SK-N-SH (cell line): ENCODE measurements around the gene PDGFRA. TPM values are rescaled to one million over a fixed set of nuclear protein-coding genes. Genes with fewer than 3 reads are reported as not detected.
A peak's percentile ranks its signal among the peaks of the same experiment; 100 is the strongest.

Experiments
- CTCF ChIA-PET: fragments of 300-600, 350-600 bp; formaldehyde crosslinking; extraction: SDS; loops from one replicate; lab custom pipeline; 2021; lab: Yijun Ruan, JAX
- POLR2A ChIA-PET: fragments of 350-600 bp; sonication (Branson Sonifier 250); formaldehyde crosslinking; extraction: SDS; loops from one replicate; lab custom pipeline; 2020; ENCODE audit warnings: antibody characterized with exemption, inconsistent platforms; lab: Yijun Ruan, JAX
- DNase-seq: peaks from one replicate; pipeline ENCODE4 v3.0.0; 2012
- H2AFZ ChIP-seq: fragments of 200-600 bp; sonication (generic); 2 replicates; pipeline ENCODE4 v1.8.1; 2016; ENCODE audit warnings: antibody characterized with exemption, mild to moderate bottlenecking, low read depth
- H3F3A ChIP-seq: fragments of 200-600 bp; sonication (generic); replicated peaks from 2 replicates; pipeline ENCODE3; 2016; ENCODE audit warnings: antibody characterized with exemption, mild to moderate bottlenecking; ENCODE audit not compliant: insufficient read depth
- H3K27ac ChIP-seq, 2 experiments: fragments of 200-500 bp in 1 of 2; fragments of 200-600 bp in 1 of 2; sonication (Bioruptor generic) in 1 of 2; sonication (generic), shearing (Covaris generic) in 1 of 2; 2 replicates each; pipeline versions ENCODE4 v1.5.1 to v1.6.1; 2014 to 2016; ENCODE audit warnings: low read depth in 2 of 2, inconsistent platforms in 1 of 2, low read length in 1 of 2, mild to moderate bottlenecking in 1 of 2, mixed read lengths in 1 of 2
- H3K27me3 ChIP-seq: fragments of 200-600 bp; sonication (generic), shearing (Covaris generic); 2 replicates; pipeline ENCODE4 v1.6.1; 2016; ENCODE audit warnings: mixed run types; ENCODE audit not compliant: insufficient read depth
- H3K36me3 ChIP-seq, 2 experiments: fragments of 200-500 bp in 1 of 2; fragments of 200-600 bp in 1 of 2; sonication (Bioruptor generic) in 1 of 2; sonication (generic) in 1 of 2; replicated peaks in 1 of 2; 2 replicates each; pipeline versions ENCODE3 to v1.5.1; 2014 to 2016; ENCODE audit warnings: low read length in 1 of 2, mild to moderate bottlenecking in 1 of 2; ENCODE audit not compliant: insufficient read depth in 2 of 2, control insufficient read depth in 1 of 2
- H3K4me1 ChIP-seq, 2 experiments: fragments of 200-500 bp in 1 of 2; fragments of 200-600 bp in 1 of 2; sonication (Bioruptor generic) in 1 of 2; sonication (generic), shearing (Covaris generic) in 1 of 2; 2 replicates each; pipeline versions ENCODE4 v1.5.1 to v1.6.1; 2014 to 2016; ENCODE audit warnings: low read depth in 1 of 2, low read length in 1 of 2, mixed run types in 1 of 2; ENCODE audit not compliant: insufficient read depth in 2 of 2, control insufficient read depth in 1 of 2
- H3K4me2 ChIP-seq: fragments of 200-600 bp; sonication (generic), shearing (Covaris generic); 2 replicates; pipeline ENCODE4 v1.6.1; 2017; ENCODE audit warnings: mixed run types
- H3K4me3 ChIP-seq, 2 experiments: fragments of 200-500 bp in 1 of 2; fragments of 200-600 bp in 1 of 2; sonication (Bioruptor generic) in 1 of 2; sonication (generic), shearing (Covaris generic) in 1 of 2; 2 replicates each; pipeline versions ENCODE4 v1.5.1 to v1.8.1; 2014 to 2016; ENCODE audit warnings: low read depth in 2 of 2, inconsistent platforms in 1 of 2, low read length in 1 of 2, mild to moderate bottlenecking in 1 of 2, mixed read lengths in 1 of 2, moderate library complexity in 1 of 2
- H3K79me2 ChIP-seq: fragments of 200-600 bp; sonication (generic); 2 replicates; pipeline ENCODE4 v1.8.1; 2017; ENCODE audit warnings: mild to moderate bottlenecking; ENCODE audit not compliant: insufficient read depth
- H3K9ac ChIP-seq: fragments of 200-600 bp; sonication (generic); 2 replicates; pipeline ENCODE4 v1.6.1; 2017; ENCODE audit warnings: mixed run types
- H3K9me2 ChIP-seq: fragments of 200-600 bp; sonication (generic); 2 replicates; pipeline ENCODE4 v1.6.1; 2017; ENCODE audit warnings: mixed run types
- H3K9me3 ChIP-seq: fragments of 200-600 bp; sonication (generic); 2 replicates; pipeline ENCODE4 v1.6.1; 2017; ENCODE audit warnings: mixed run types, mild to moderate bottlenecking, moderate library complexity
- H4K20me1 ChIP-seq: fragments of 200-600 bp; sonication (generic); 2 replicates; pipeline ENCODE4 v1.6.1; 2017; ENCODE audit warnings: mild to moderate bottlenecking, mixed run types; ENCODE audit not compliant: insufficient read depth
- CHD2 ChIP-seq: fragments of 150-350 bp; IDR thresholded peaks from 2 replicates; pipeline ENCODE4 v1.6.1; 2018; ENCODE audit warnings: low read length; ENCODE audit not compliant: partially characterized antibody
- CTCF ChIP-seq: fragments of 200-600 bp; sonication (generic); IDR thresholded peaks from 2 replicates; pipeline ENCODE4 v1.6.1; 2017; ENCODE audit warnings: antibody characterized with exemption, mild to moderate bottlenecking, moderate library complexity
- EP300 ChIP-seq, 2 experiments: IDR thresholded peaks; 2 replicates each; pipeline versions ENCODE4 v1.4.0 to v1.6.1; 2012; ENCODE audit warnings: borderline replicate concordance in 1 of 2, low read depth in 1 of 2, low read length in 1 of 2
- EZH2phosphoT487 ChIP-seq: fragments of 200-600 bp; sonication (generic); IDR thresholded peaks from 2 replicates; pipeline ENCODE4 v1.6.1; 2017; ENCODE audit warnings: low read depth, mixed run types, mild to moderate bottlenecking, antibody characterized with exemption, moderate library complexity, borderline replicate concordance
- FOXJ3 ChIP-seq: sonication (generic); formaldehyde crosslinking; IDR thresholded peaks from 2 replicates; pipeline ENCODE4 v1.5.1; 2020; ENCODE audit warnings: mild to moderate bottlenecking, missing genetic modification reagents
- GABPA ChIP-seq: IDR thresholded peaks from 2 replicates; pipeline ENCODE4 v1.4.0; 2012; ENCODE audit warnings: low read depth, mild to moderate bottlenecking
- JUND ChIP-seq: IDR thresholded peaks from 2 replicates; pipeline ENCODE4 v1.4.0; 2012
- MAX ChIP-seq: IDR thresholded peaks from 2 replicates; pipeline ENCODE4 v1.4.0; 2012; ENCODE audit warnings: low read depth
- MEF2A ChIP-seq: IDR thresholded peaks from 2 replicates; pipeline ENCODE4 v1.4.0; 2012; ENCODE audit warnings: low read depth, borderline replicate concordance
- NFIC ChIP-seq: IDR thresholded peaks from 2 replicates; pipeline ENCODE4 v1.4.0; 2012; ENCODE audit warnings: borderline replicate concordance
- RAD21 ChIP-seq: IDR thresholded peaks from 2 replicates; pipeline ENCODE4 v1.6.1; 2012; ENCODE audit warnings: mild to moderate bottlenecking, low read length
- REST ChIP-seq: IDR thresholded peaks from 2 replicates; pipeline ENCODE4 v1.6.1; 2012; ENCODE audit warnings: mild to moderate bottlenecking, low read depth, low read length, moderate library complexity
- TCF12 ChIP-seq: IDR thresholded peaks from 2 replicates; pipeline ENCODE4 v1.4.0; 2012
- TEAD4 ChIP-seq: IDR thresholded peaks from 2 replicates; pipeline ENCODE4 v1.4.0; 2012; ENCODE audit warnings: mild to moderate bottlenecking, borderline replicate concordance; ENCODE audit not compliant: insufficient read depth
- USF1 ChIP-seq: IDR thresholded peaks from 2 replicates; pipeline ENCODE4 v1.4.0; 2012; ENCODE audit warnings: low read depth, borderline replicate concordance
- YY1 ChIP-seq: IDR thresholded peaks from 2 replicates; pipeline ENCODE4 v1.4.0; 2012; ENCODE audit warnings: low read depth, mild to moderate bottlenecking
- WGBS: methylation state at CpG from one replicate; pipeline ENCODE4 v1.1.6; 2017; ENCODE audit warnings: low lambda C conversion rate; 5-methylcytosine and 5-hydroxymethylcytosine counted together
- polyA plus RNA-seq, 3 experiments: library from polyadenylated mRNA; depleted of rRNA; stranded (reverse); fragments of >200 nt; gene quantifications; 2 replicates each; pipeline ENCODE4 v1.2.3, GENCODE V29; 2012

PDGFRA gene
- polyA plus RNA-seq, 1 of the 3 experiments (the other 2 are of a cell fraction), result 25.3 TPM

- H2AFZ ChIP-seq, result no peak overlapping the region
- no peaks in the 10 kb centered on the region for H3K27me3 ChIP-seq
- TF ChIP-seq REST (no peak), USF1 (no peak), GABPA (no peak), YY1 (no peak), TCF12 (no peak), EZH2phosphoT487 (no peak), CTCF (no peak), JUND (no peak), NFIC (no peak), MEF2A (no peak)
- H3K27ac ChIP-seq, result no peak overlapping the region
- H3K36me3 ChIP-seq, result no peaks in the 10 kb centered on the region
- H3K9ac ChIP-seq, result no peak overlapping the region
- peak; percentile 33 for DNase-seq
- ChIA-PET CTCF (interaction anchor here (1.0 kb wide), 1 partner anchor 50 kb away, joined by 3 read pairs; no protein-coding TSS in a partner anchor), POLR2A (no interaction called here)
- no peaks in the 10 kb centered on the region for H3K9me2 ChIP-seq
- no peaks in the 10 kb centered on the region for H3K79me2 ChIP-seq
- 69% methylated on average over 1 of the region's 1 CpG for WGBS
- no peak overlapping the region for H3K4me3 ChIP-seq
- H3K4me1 ChIP-seq, result no peaks in the 10 kb centered on the region
- no peaks in the 10 kb centered on the region for H3K9me3 ChIP-seq
- H4K20me1 ChIP-seq, result no peaks in the 10 kb centered on the region
- H3F3A ChIP-seq, result peaks cover 7% of the 10 kb centered on the region
- H3K4me2 ChIP-seq, result no peak overlapping the region
Observed at GRCh38 chr4:54185866-54186265, 43.2 kb upstream of the PDGFRA start.

- H3K27me3 ChIP-seq, result no peaks in the 10 kb centered on the region
- H3K9me2 ChIP-seq, result no peaks in the 10 kb centered on the region
- H3K9me3 ChIP-seq, result no peaks in the 10 kb centered on the region
- H3K9ac ChIP-seq, result no peak overlapping the region
- H4K20me1 ChIP-seq, result no peaks in the 10 kb centered on the region
- no peak for DNase-seq
- H3K27ac ChIP-seq, result no peak overlapping the region
- no peak overlapping the region for H3K4me3 ChIP-seq
- H3F3A ChIP-seq, result peaks cover 7% of the 10 kb centered on the region
- ChIA-PET POLR2A (no interaction called here), CTCF (interaction anchor here (1.0 kb wide), 1 partner anchor 50 kb away, joined by 3 read pairs; no protein-coding TSS in a partner anchor)
- no peaks in the 10 kb centered on the region for H3K4me1 ChIP-seq
- H3K4me2 ChIP-seq, result no peak overlapping the region
- H3K79me2 ChIP-seq, result no peaks in the 10 kb centered on the region
- WGBS, result 98% methylated on average over 6 of the region's 6 CpGs
- H3K36me3 ChIP-seq, result no peaks in the 10 kb centered on the region
- H2AFZ ChIP-seq, result no peak overlapping the region
- TF ChIP-seq YY1 (no peak), NFIC (no peak), TEAD4 (no peak), REST (no peak), USF1 (no peak), EP300 (IDR thresholded peaks at IDR 0.05; ENCODE audit: borderline replicate concordance in 1 of 2, low read depth in 1 of 2, low read length in 1 of 2) (no peak), TCF12 (no peak), MAX (no peak), MEF2A (no peak), RAD21 (no peak), FOXJ3 (CRISPR knock-in tag) (no peak), CHD2 (no peak)
Observed at GRCh38 chr4:54186371-54186770, 42.7 kb upstream of the PDGFRA start.
